GM21423 (cell line): ENCODE data around the gene PEX11G.
"Not testable (repeated sequence)": the region's sequence is repeated elsewhere in the genome, so short reads cannot be mapped to it uniquely, and the experiment has no call there.

Experiments
- ATAC-seq: cut with Tn5 transposase; IDR thresholded peaks from one replicate; pipeline ENCODE4 v1.9.1; 2021; ENCODE audit warnings: mild to moderate bottlenecking, moderate library complexity; ENCODE audit not compliant: unreplicated experiment

The PEX11G gene

DNA sequence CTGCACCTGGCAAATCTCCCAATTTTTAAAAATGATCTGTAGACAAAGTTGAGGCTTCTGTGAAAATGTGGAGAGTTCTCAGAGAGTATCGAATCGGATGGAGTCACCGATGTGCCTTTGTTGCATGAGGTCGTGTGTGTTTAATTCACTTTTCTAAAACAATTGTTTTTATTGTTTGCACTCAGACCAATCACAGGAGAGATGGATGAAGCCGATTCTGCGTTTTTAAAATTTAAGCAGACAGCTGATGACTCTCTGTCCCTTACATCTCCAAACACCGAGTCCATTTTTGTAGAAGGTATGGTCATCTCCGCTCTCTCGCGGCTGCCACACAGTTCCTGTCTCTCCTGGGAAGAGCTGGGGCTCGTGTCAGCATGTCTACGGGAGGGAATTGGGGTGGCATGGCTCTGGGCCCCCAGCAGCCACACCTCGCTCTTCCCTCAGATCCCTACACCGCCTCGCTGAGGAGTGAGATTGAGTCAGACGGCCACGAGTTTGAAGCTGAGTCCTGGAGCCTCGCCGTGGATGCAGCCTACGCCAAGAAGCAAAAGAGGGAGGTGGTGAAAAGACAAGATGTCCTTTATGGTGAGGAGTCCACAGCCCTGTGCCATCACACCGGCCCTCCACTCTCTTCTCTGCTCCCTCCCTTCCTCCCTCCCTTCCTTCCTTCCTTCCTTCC is 47.2 kb downstream of the PEX11G start:
- ATAC-seq: no peak

- no peak for ATAC-seq
These were observed 48.5 kb downstream of the PEX11G start for GRCh38 chr19:7440188-7440975.

DNA sequence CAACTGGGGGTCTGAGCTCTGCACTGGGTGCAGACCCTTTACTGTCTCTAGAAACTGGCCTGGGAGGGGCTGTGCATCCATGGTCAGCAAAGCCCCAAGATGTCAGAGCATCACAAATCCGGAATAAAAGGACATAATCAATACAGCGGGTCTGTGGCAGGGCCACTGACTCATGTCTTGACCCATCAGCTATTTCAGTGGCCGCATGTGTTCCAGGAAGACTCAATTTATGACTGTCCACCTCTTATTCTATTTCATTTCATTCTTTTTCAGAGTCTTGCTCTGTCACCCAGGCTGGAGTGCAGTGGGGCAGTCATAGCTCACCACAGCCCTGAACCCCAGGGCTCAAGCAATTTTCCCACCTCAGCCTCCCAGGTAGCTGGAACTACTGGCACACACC is 53.2 kb downstream of the PEX11G start:
- no peak for ATAC-seq

GRCh38 chr19:7434391-7434790 is 54.4 kb downstream of the PEX11G start:
- ATAC-seq: no peak

DNA sequence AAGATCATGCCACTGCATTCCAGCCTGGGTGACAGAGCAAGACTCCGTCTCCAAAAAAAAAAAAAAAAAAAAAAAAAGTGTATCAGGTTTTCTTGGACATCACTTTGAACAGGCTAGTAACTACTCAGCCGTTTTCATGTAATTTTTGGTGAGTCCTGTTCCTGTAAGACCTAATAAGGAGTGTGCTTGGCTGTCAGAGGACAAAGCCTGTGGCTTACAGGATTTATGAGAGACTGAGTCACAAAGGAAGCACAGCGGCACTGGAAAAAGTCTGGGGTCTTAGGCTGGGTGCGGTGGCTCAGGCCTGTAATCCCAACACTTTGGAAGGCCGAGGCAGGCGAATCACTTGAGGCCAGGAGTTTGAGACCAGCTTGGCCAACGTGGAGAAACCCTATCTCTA is 55.4 kb downstream of the PEX11G start:
- ATAC-seq: not testable (repeated sequence)

GRCh38 chr19:7429638-7430282 is 59.1 kb downstream of the PEX11G start:
- ATAC-seq: no peak

- no peak for ATAC-seq
These were observed 60.2 kb downstream of the PEX11G start for GRCh38 chr19:7428651-7429113.

GRCh38 chr19:7427944-7428343 is 60.9 kb downstream of the PEX11G start:
- no peak for ATAC-seq

DNA sequence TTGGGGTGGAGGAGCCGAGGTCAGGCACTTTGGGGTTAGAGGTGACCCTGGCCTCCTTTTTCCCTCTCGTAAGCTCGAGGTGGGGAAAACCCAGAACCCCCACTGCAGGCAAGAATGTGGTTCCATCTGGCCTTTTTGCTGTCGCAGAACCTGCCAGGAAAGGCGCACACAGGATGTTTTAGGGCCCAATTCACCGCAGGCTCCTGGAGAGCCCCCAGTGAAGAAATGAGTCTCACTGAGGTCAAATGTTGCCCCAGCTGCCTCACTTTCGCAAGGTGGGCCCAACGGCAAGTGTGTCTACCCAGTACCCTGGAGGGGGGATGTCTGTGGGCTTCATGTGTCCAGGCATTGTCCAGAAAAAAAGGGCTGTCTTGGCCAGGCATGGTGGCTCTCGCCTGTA is 61.8 kb downstream of the PEX11G start:
- ATAC-seq: no peak
